Adrenal gland (tissue), 5 donors: ENCODE measurements around the gene LPP.

Experiments used
- CTCF ChIP-seq, 6 experiments: fragments of 450-650 bp in 4 of 6; fragments of 200-600 bp in 2 of 6; sonication (generic) in 1 of 6; IDR thresholded peaks; 1 replicate in 5 of 6; 2 replicates in 1 of 6; pipeline versions ENCODE4 v1.5.1 to v1.8.0; 2016 to 2021; ENCODE audit warnings: antibody characterized with exemption in 6 of 6, mild to moderate bottlenecking in 2 of 6, moderate library complexity in 1 of 6
- POLR2A ChIP-seq, 2 donors: fragments of 450-650 bp; IDR thresholded peaks; one replicate each; pipeline ENCODE4 v1.6.1; 2017; ENCODE audit warnings: antibody characterized with exemption in 2 of 2, mild to moderate bottlenecking in 2 of 2, moderate library complexity in 1 of 2
- donor health status: DM: no; HTN: no; CAD: no.

- TF ChIP-seq POLR2A (IDR thresholded peaks at IDR 0.05) (no peak), CTCF (IDR thresholded peaks at IDR 0.05) (no peak)
These were observed 592.4 kb downstream of the LPP start for GRCh38 chr3:188746291-188746783.
